ENCODE measurements around the gene SH3BGR.

The SH3BGR gene

GRCh38 chr21:39555911-39556590 is 104.3 kb downstream of the SH3BGR start:
- no peak for DNase-seq

GRCh38 chr21:39559511-39559910 is 107.7 kb downstream of the SH3BGR start:
- no peak for DNase-seq

GRCh38 chr21:39561140-39561539 is 109.4 kb downstream of the SH3BGR start:
- DNase-seq: no peak

- no peak for DNase-seq
Observed at GRCh38 chr21:39562791-39563770, 111.3 kb downstream of the SH3BGR start.

- DNase-seq: peak; percentile 36
Observed at GRCh38 chr21:39564200-39564599, 112.4 kb downstream of the SH3BGR start.

Data from left hindlimb (tissue), 1 donor.